DND-41 (cell line): ENCODE results near the gene WDR86.

ENCODE experiments used
- ATAC-seq: fragments of 200-7000 bp; cut with Tn5 transposase; 3 replicates; pipeline ENCODE4 v1.9.1; 2021; ENCODE audit warnings: low read depth; ENCODE audit not compliant: insufficient read depth
- DNase-seq: peaks from one replicate; pipeline ENCODE4 v3.0.0-alpha.2; 2020
- H2AFZ ChIP-seq: 2 replicates; pipeline ENCODE4 v1.6.0; 2012; ENCODE audit warnings: low read depth, low read length
- H3K27ac ChIP-seq: 2 replicates; pipeline ENCODE4 v1.5.1; 2012; ENCODE audit warnings: low read length, inconsistent platforms
- H3K27me3 ChIP-seq: fragments of 200-600 bp; sonication (generic); 2 replicates; pipeline ENCODE4 v1.6.0; 2012; ENCODE audit warnings: low read length, mild to moderate bottlenecking, inconsistent platforms; ENCODE audit not compliant: insufficient read depth, poor library complexity
- H3K36me3 ChIP-seq: 2 replicates; pipeline ENCODE4 v1.5.1; 2012; ENCODE audit warnings: low read length, inconsistent platforms; ENCODE audit not compliant: insufficient read depth
- H3K4me1 ChIP-seq: 2 replicates; pipeline ENCODE4 v1.5.1; 2012; ENCODE audit warnings: mild to moderate bottlenecking, low read length; ENCODE audit not compliant: insufficient read depth
- H3K4me2 ChIP-seq: 2 replicates; pipeline ENCODE4 v1.6.0; 2012; ENCODE audit warnings: mild to moderate bottlenecking, moderate library complexity, low read length, inconsistent platforms; ENCODE audit not compliant: insufficient read depth
- H3K4me3 ChIP-seq, 2 experiments: fragments of 200-600 bp in 1 of 2; shearing (Covaris generic) in 1 of 2; 2 replicates each; pipeline ENCODE4 v1.5.1; 2012 to 2016; ENCODE audit warnings: inconsistent platforms in 2 of 2, low read length in 2 of 2, mild to moderate bottlenecking in 2 of 2, low read depth in 1 of 2, moderate library complexity in 1 of 2
- H3K79me2 ChIP-seq: 2 replicates; pipeline ENCODE4 v1.6.0; 2012; ENCODE audit warnings: low read length, inconsistent platforms; ENCODE audit not compliant: insufficient read depth
- H3K9ac ChIP-seq: 2 replicates; pipeline ENCODE4 v1.6.0; 2012; ENCODE audit warnings: low read depth, mild to moderate bottlenecking, inconsistent platforms, low read length, moderate library complexity
- H3K9me3 ChIP-seq: 2 replicates; pipeline ENCODE4 v1.5.1; 2012; ENCODE audit warnings: low read length, moderate library complexity, mild to moderate bottlenecking, inconsistent platforms; ENCODE audit not compliant: insufficient read depth, severe bottlenecking
- H4K20me1 ChIP-seq: 2 replicates; pipeline ENCODE4 v1.6.0; 2012; ENCODE audit warnings: low read length; ENCODE audit not compliant: insufficient read depth
- EZH2 ChIP-seq: IDR thresholded peaks from 3 replicates; pipeline ENCODE4 v1.6.1; 2012; ENCODE audit warnings: borderline replicate concordance, low read depth, mild to moderate bottlenecking, moderate library complexity, low read length, inconsistent platforms; ENCODE audit not compliant: severe bottlenecking
- TF ChIP-seq, protein P1 (sequence below): IDR thresholded peaks from 2 replicates; pipeline ENCODE4 v1.5.1; 2012; ENCODE audit warnings: borderline replicate concordance, low read length, moderate library complexity, mild to moderate bottlenecking; ENCODE audit not compliant: poor library complexity, severe bottlenecking; ENCODE audit errors: extremely low read depth

Gene WDR86

DNA sequence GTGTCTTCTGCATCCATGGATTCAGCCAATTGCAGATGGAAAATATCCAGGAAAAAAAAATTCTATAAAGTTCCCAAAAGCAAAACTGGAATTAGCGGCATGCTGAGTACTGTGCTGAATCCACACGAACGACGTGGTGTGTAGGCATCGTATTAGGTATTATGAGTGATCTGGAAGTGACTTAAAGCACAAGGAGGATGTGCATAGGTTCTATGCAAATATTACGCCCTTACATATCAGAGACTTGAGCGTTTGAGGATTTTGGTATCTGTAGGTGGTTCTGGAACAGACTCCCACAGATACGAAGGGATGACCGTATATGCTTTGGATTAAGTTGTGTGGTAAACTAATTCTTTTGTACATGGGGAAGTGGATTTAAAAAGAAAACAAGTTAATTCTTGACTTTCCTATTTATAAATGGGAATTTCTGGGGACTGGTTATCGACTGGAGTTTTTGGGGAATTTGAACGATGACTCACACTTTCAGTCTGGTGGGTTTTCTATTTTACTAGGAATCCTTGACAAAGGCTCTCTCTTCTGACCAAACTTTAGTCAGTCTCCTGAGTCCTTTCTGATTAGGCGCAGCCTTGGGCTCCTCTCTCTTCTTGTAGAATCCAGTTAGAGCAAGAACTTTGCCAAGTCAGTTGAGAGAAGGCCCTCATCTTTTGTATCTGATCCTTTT, 73.7 kb downstream of the WDR86 start:
- no peaks in the 10 kb centered on the region for H4K20me1 ChIP-seq
- DNase-seq (no peak), ATAC-seq (no peak)
- H3K36me3 ChIP-seq: no peaks in the 10 kb centered on the region
- no peak overlapping the region for H3K4me2 ChIP-seq
- H2AFZ ChIP-seq: no peak overlapping the region
- TF ChIP-seq, protein P1, sequence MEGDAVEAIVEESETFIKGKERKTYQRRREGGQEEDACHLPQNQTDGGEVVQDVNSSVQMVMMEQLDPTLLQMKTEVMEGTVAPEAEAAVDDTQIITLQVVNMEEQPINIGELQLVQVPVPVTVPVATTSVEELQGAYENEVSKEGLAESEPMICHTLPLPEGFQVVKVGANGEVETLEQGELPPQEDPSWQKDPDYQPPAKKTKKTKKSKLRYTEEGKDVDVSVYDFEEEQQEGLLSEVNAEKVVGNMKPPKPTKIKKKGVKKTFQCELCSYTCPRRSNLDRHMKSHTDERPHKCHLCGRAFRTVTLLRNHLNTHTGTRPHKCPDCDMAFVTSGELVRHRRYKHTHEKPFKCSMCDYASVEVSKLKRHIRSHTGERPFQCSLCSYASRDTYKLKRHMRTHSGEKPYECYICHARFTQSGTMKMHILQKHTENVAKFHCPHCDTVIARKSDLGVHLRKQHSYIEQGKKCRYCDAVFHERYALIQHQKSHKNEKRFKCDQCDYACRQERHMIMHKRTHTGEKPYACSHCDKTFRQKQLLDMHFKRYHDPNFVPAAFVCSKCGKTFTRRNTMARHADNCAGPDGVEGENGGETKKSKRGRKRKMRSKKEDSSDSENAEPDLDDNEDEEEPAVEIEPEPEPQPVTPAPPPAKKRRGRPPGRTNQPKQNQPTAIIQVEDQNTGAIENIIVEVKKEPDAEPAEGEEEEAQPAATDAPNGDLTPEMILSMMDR: no peak
- no peak for TF ChIP-seq EZH2
- no peaks in the 10 kb centered on the region for H3K27me3 ChIP-seq
- no peaks in the 10 kb centered on the region for H3K9me3 ChIP-seq
- H3K27ac ChIP-seq: no peak overlapping the region
- H3K9ac ChIP-seq: no peak overlapping the region
- no peaks in the 10 kb centered on the region for H3K79me2 ChIP-seq
- H3K4me3 ChIP-seq: no peak overlapping the region
- H3K4me1 ChIP-seq: peaks cover 6% of the 10 kb centered on the region

DNA sequence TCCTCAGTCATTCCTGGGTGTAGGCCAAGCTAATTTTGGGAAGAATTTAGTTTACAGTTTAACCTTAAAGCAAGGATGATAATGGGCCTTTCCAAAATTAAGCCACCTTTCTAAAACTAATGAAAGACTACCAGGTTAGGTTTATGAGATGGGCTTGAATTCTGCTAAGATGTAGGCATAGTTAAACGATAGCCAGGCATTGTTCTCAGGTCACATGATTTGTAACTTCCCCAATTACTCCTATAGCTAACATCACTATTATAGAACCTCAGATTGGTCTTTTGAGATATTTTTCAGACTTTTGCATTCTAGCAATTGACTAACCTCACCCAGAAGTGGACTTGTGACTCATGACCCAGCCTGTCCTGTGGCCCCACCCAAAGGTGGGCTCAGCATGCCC, 75.2 kb downstream of the WDR86 start:
- DNase-seq: no peak
- H3K9me3 ChIP-seq: no peaks in the 10 kb centered on the region
- no peak overlapping the region for H3K4me2 ChIP-seq
- no peaks in the 10 kb centered on the region for H3K36me3 ChIP-seq
- H4K20me1 ChIP-seq: no peaks in the 10 kb centered on the region
- H3K27ac ChIP-seq: no peak overlapping the region
- no peak overlapping the region for H2AFZ ChIP-seq
- H3K9ac ChIP-seq: no peak overlapping the region
- TF ChIP-seq, protein P1: no peak
- no peak for TF ChIP-seq EZH2
- H3K4me3 ChIP-seq: no peak overlapping the region
- H3K27me3 ChIP-seq: no peaks in the 10 kb centered on the region
- H3K79me2 ChIP-seq: no peaks in the 10 kb centered on the region
- no peaks in the 10 kb centered on the region for H3K4me1 ChIP-seq
- no peak for ATAC-seq
